Measurements from ENCODE around the gene LSM7. TPM values are rescaled to one million over a fixed set of nuclear protein-coding genes. Genes with fewer than 3 reads are reported as not detected.

LSM7 gene
- total RNA-seq = 128 and 231 TPM in 2 replicates

DNA sequence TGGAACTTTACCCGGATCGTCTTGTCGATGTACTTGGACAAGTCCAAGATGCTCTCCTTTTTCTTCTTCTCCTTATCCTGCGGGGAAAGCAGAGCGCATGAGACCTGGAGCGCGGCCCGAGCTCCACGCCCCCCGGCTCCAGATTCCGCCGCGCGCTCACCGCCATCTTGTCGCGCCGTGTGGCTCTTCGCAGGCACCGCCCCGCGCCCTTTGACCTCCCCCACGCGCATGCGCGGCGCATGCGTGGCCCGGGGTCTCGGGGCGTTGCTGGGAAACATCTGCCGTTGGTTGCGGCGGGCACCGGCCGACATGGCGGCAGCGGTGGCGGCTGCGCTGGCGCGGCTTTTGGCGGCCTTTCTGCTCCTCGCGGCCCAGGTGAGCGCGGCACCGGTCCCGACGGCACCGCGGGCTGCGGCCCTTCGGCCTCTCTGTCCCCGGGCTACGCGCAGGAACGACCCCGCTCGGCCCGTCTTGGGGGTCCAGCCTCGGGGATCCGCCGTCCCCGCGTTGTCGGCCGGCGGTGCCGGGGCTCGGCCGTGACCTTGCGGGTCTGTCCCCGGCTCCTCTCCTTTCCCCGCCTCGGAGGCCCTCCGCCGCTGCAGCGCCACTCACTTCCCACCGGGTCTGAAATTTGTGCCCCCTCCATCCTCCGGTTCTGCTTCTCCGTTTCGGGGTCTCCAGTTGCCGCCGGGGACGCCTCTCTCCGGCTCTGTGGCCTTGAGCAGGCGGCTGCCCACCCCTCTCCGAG lies at the start of gene LSM7, which contains the start of gene SPPL2B:
Gene LSM7 (minus strand): TSS at position 186 of the 748 bp plus-strand sequence. CDS start 20 bp downstream, at position 166.
Gene SPPL2B (plus strand): TSS at position 284 of the 748 bp plus-strand sequence. CDS start 26 bp downstream, at position 310.
- no peak for DNase-seq (ENCODE audit: extremely low read depth, low read depth, low spot score)

GRCh38 chr19:2376784-2377519 lies 48.6 kb upstream of the LSM7 start:
- DNase-seq (ENCODE audit: extremely low read depth, low read depth, low spot score) = no peak

DNA sequence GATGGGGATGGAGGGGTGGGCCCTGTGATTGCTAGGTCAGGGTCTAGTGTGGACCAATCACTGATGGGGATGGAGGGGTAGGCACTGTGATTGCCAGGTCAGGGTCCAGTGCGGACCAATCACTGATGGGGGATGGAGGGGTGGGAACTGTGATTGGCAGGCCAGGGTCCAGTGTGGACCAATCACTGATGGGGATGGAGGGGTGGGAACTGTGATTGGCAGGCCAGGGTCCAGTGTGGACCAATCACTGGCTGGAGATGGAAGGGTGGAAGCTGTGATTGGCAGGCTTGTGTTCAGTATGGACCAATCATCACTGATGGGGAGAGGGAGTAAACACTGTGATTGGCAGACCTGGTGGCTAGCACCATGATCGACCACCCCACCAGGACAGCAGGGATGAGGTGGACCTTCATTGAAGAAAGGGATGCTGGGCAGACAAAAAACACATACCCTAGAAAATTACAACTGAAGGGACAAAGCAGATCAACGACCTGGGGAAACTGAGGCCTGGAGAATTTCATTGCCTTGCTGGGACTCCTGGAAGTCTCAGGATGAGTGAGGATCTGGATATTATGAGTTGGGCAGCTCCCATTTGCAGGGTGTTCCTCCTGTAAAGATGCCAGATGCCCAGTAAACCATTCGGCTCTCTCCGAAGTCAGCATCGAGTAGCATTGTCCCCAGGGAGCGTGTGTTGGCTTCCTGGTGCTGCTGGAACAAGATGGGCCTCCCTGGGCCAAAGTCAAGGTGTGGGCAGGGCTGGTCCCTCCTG lies 47.2 kb upstream of the LSM7 start:
- no peak for DNase-seq (ENCODE audit: extremely low read depth, low read depth, low spot score)

GRCh38 chr19:2374808-2375207 lies 46.4 kb upstream of the LSM7 start:
- DNase-seq (ENCODE audit: extremely low read depth, low read depth, low spot score) = no peak

DNA sequence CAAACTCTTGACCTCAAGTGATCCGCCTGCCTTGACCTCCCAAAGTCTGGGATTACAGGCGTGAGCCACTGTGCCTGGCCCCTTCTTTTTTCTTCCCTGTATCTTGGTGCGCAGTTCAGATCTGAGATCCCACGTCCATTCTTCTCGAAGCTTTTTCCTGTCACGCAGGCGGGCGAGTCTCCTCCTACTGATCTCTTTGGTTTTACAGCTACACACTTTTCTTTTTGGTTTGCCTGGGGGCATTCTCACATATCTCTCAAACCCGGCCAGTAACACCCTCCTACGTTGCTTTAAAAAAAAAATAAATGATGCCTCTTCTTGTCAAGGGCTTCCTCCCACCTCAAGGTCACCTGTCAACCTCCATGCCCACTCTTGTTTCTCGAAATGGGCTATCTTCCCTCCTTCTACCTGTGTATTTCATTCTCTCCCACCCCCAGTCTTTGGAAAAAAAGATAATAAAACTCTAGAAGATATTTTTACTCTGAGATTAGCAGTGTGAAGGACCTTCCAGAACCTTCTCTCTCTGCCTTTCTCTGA lies 43.8 kb upstream of the LSM7 start:
- no peak for DNase-seq (ENCODE audit: extremely low read depth, low read depth, low spot score)

- no peak for DNase-seq (ENCODE audit: extremely low read depth, low read depth, low spot score)
These were observed 43.3 kb upstream of the LSM7 start for GRCh38 chr19:2371656-2372055.

GRCh38 chr19:2365201-2365970 lies 37.0 kb upstream of the LSM7 start:
- DNase-seq (ENCODE audit: extremely low read depth, low read depth, low spot score) = no peak

DNA sequence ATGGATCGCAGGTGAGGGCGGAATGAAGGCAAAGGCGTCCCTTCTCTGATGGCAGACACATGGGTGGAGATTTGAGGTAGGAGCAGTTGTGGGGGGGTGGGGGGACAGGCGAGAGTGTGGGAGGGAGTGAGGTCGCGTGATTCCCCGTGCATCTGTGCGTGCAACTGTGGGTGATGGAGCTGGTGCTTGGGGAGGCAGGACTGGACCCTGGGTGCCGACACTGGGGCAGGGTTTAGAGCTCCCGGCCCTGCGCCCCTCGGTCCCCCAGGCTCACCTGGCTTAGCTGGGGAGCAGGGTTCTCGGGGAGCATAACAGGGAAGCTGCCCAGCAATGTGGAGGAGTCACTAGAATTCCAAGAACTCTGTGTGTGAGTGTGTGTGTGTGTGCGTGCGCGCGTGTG lies 35.0 kb upstream of the LSM7 start:
- DNase-seq (ENCODE audit: extremely low read depth, low read depth, low spot score) = no peak

GRCh38 chr19:2362970-2363300 lies 34.5 kb upstream of the LSM7 start:
- DNase-seq (ENCODE audit: extremely low read depth, low read depth, low spot score) = no peak

- DNase-seq (ENCODE audit: extremely low read depth, low read depth, low spot score) = no peak
These were observed 33.9 kb upstream of the LSM7 start for GRCh38 chr19:2362046-2362969.

DNA sequence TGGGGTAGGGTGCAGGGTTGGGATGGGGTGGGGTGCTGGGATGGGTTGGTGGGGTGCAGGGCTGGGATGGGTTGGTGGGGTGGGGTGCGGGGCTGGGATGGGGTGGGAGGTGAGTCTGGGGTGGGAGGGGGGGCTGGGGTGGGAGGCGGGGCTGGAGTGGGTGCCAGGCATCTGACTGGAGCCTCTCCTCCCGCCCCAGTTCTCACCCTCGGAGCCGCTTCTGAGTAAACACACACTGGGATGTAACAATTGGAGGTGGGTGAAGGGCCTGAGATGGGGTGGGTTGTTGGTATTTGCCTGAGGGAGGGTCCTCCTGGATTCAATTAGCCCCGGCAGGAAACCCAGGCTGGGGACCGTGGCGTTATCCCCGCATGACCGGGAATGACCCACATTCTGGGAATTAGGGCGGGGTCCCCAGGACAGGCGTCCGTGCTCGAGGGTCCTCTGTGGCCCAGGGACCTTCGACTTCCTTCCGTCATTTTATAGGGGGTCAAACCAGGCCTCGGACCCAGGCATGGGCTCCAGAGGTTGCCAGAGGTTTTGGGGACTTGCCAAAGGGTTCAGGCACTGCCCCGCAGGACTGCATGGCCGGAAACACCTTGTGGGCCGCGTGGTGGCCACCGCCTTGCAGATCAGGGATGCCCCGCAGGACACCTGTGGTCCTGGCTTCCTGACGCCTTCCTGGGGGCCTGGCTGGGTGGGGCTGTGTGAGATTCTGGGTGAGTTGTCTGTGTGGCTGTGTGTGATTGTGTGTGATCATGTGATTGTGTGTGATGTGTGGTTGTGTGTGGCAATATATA lies 33.1 kb upstream of the LSM7 start:
- no peak for DNase-seq (ENCODE audit: extremely low read depth, low read depth, low spot score)

DNA sequence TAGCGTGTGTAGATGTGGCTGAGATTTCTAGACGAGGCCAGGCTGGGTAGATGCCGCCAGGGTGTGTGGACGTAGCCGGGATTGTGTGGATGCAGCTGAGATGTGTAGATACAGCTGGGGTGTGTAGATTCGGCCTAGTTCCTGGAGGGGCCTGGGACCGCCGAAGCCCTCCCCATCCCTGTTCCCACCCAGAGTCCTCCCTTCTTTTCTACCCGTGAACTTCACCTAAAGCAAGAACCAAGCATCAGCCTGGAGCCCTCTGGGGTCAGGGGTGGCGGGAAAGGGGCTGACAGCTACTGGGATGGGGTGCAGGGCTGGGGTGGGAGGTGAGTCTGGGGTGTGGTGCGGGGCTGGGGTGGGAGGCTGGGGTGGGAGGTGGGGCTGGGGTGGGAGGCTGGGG lies 32.4 kb upstream of the LSM7 start:
- no peak for DNase-seq (ENCODE audit: extremely low read depth, low read depth, low spot score)

- no peak for DNase-seq (ENCODE audit: extremely low read depth, low read depth, low spot score)
These were observed 31.8 kb upstream of the LSM7 start, which contains the start of gene TMPRSS9 for GRCh38 chr19:2359992-2360685. Gene TMPRSS9, plus strand, starts transcription at chr19:2360265. Its CDS starts 29,521 bp downstream, at chr19:2389786.

DNA sequence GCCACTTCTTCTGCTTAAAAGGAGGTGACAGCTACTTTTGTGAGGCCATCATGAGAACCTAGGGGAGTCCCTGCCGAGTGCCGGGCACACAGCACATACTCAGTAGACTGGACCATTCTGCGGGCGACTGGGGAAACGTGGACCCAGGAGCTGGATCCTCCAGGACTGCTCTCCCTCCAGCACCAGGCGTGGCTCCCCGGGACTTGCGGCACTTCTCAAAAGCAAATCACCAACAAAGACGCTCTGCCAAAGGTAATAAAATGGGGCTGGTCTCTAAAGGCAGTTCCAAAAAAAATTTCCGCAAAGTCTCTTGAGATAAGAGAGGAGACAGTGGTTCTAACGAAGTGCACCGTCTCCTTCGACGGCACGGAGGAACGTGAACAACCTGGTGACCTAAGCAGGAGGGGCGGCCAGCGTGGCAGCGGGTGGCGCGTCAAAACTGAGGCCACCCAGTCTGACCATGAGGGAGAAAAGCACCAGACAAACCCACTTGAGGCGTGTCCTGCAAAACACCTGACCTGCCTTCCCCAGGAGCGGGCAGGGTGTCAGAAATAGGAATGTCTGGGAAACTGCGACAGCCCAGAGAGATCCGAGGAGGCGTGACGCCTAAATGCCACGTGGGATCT lies 30.3 kb upstream of the LSM7 start:
- DNase-seq (ENCODE audit: extremely low read depth, low read depth, low spot score) = no peak

GRCh38 chr19:2357279-2358206 lies 29.2 kb upstream of the LSM7 start:
- DNase-seq (ENCODE audit: extremely low read depth, low read depth, low spot score) = no peak

DNA sequence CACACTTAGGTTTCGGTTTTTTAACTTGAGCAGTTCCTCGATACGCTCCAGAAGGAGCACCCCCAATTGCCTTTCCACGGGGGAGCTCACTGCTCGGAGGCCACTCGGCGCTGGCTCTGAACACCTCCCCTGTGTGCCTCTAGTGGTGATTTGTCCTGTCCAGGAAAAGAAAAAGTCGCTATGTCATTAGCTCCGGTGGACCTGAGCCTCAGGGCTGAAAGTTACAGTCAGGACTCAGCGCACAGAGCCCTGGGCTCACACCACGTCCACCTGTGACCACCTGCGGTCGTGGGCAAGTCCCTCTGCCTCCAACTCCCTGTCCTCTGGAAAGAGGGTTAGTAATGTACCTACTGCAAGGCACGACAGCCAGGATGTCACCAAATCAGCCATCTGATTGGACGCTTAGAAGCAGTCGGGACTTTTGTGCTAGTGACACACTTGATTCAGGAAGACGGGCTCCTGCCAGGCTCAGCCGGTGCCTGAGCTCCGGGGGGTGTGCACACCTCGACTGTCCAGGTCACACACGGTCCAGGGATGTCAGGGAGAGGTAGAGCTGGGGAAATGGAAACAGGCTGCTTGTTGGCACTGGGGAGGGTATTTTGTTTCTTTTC lies 27.8 kb upstream of the LSM7 start:
- no peak for DNase-seq (ENCODE audit: extremely low read depth, low read depth, low spot score)

Data from glomerular endothelial cell (primary cell).